Measurements from ENCODE around the gene PCDHGB6. TPM values are rescaled to one million over a fixed set of nuclear protein-coding genes. Genes with fewer than 3 reads are reported as not detected.

The PCDHGB6 gene
- total RNA-seq, 1 experiment from 2014 or later, result 1.3 TPM

Other genes starting within 250 kb of the PCDHGB6 start
- 2.6 and 3.9 TPM in 2 replicates for gene PCDHB7, start 235.4 kb upstream of the PCDHGB6 start, total RNA-seq (2014; rRNA removed; shearing (Covaris generic))
- gene PCDHB8, start 230.2 kb upstream of the PCDHGB6 start, total RNA-seq (2014; rRNA removed; shearing (Covaris generic)), result 6.7 and 8.3 TPM in 2 replicates
- 4.3 and 4.8 TPM in 2 replicates for gene PCDHB16, start 225.6 kb upstream of the PCDHGB6 start, total RNA-seq (2014; rRNA removed; shearing (Covaris generic))
- 0.40 and 1.6 TPM in 2 replicates for gene PCDHB9, start 220.9 kb upstream of the PCDHGB6 start, total RNA-seq (2014; rRNA removed; shearing (Covaris generic))
- 0.40 and 0.71 TPM in 2 replicates for gene PCDHB10, start 215.7 kb upstream of the PCDHGB6 start, total RNA-seq (2014; rRNA removed; shearing (Covaris generic))
- gene PCDHB11, start 208.4 kb upstream of the PCDHGB6 start, total RNA-seq (2014; rRNA removed; shearing (Covaris generic)), result 0.40 and 1.1 TPM in 2 replicates
- gene PCDHB12, start 199.3 kb upstream of the PCDHGB6 start, total RNA-seq (2014; rRNA removed; shearing (Covaris generic)), result 2.1 and 3.6 TPM in 2 replicates
- 1.7 and 2.1 TPM in 2 replicates for gene PCDHB13, start 194.1 kb upstream of the PCDHGB6 start, total RNA-seq (2014; rRNA removed; shearing (Covaris generic))
- 1.0 and 1.5 TPM in 2 replicates for gene PCDHB14, start 184.7 kb upstream of the PCDHGB6 start, total RNA-seq (2014; rRNA removed; shearing (Covaris generic))
- 0.21 and 0.86 TPM in 2 replicates for gene PCDHB15, start 162.6 kb upstream of the PCDHGB6 start, total RNA-seq (2014; rRNA removed; shearing (Covaris generic))
- gene SLC25A2, start 104.0 kb upstream of the PCDHGB6 start, total RNA-seq (2014; rRNA removed; shearing (Covaris generic)), result 0.11 and 1.8 TPM in 2 replicates
- gene TAF7, start 87.2 kb upstream of the PCDHGB6 start, total RNA-seq (2014; rRNA removed; shearing (Covaris generic)), result 55.5 and 57.7 TPM in 2 replicates
- gene PCDHGA1, start 77.5 kb upstream of the PCDHGB6 start, total RNA-seq (2014; rRNA removed; shearing (Covaris generic)), result 0.18 and 0.34 TPM in 2 replicates
- 0.15 and 0.74 TPM in 2 replicates for gene PCDHGA2, start 69.3 kb upstream of the PCDHGB6 start, total RNA-seq (2014; rRNA removed; shearing (Covaris generic))
- gene PCDHGA3, start 64.2 kb upstream of the PCDHGB6 start, total RNA-seq (2014; rRNA removed; shearing (Covaris generic)), result 0.57 TPM in 1 of 2 replicates, not detected in the other
- gene PCDHGB1, start 57.9 kb upstream of the PCDHGB6 start, total RNA-seq (2014; rRNA removed; shearing (Covaris generic)), result 1.4 and 1.5 TPM in 2 replicates
- 0.63 and 1.6 TPM in 2 replicates for gene PCDHGA4, start 53.0 kb upstream of the PCDHGB6 start, total RNA-seq (2014; rRNA removed; shearing (Covaris generic))
- 0.23 and 0.24 TPM in 2 replicates for gene PCDHGB2, start 48.0 kb upstream of the PCDHGB6 start, total RNA-seq (2014; rRNA removed; shearing (Covaris generic))
- 0.23 and 0.39 TPM in 2 replicates for gene PCDHGA5, start 43.9 kb upstream of the PCDHGB6 start, total RNA-seq (2014; rRNA removed; shearing (Covaris generic))
- gene PCDHGB3, start 37.8 kb upstream of the PCDHGB6 start, total RNA-seq (2014; rRNA removed; shearing (Covaris generic)), result 0.68 and 1.1 TPM in 2 replicates
- gene PCDHGA6, start 34.1 kb upstream of the PCDHGB6 start, total RNA-seq (2014; rRNA removed; shearing (Covaris generic)), result 0.24 and 0.46 TPM in 2 replicates
- gene PCDHGA7, start 25.3 kb upstream of the PCDHGB6 start, total RNA-seq (2014; rRNA removed; shearing (Covaris generic)), result 0.06 and 0.42 TPM in 2 replicates
- 0.06 and 0.09 TPM in 2 replicates for gene PCDHGB4, start 20.3 kb upstream of the PCDHGB6 start, total RNA-seq (2014; rRNA removed; shearing (Covaris generic))
- gene PCDHGA8, start 15.4 kb upstream of the PCDHGB6 start, total RNA-seq (2014; rRNA removed; shearing (Covaris generic)), result 0.06 TPM in 1 of 2 replicates, not detected in the other
- 0.09 TPM in 1 of 2 replicates, not detected in the other for gene PCDHGB5, start 10.1 kb upstream of the PCDHGB6 start, total RNA-seq (2014; rRNA removed; shearing (Covaris generic))
- 1.2 TPM in 1 of 2 replicates, not detected in the other for gene PCDHGA9, start 5.2 kb upstream of the PCDHGB6 start, total RNA-seq (2014; rRNA removed; shearing (Covaris generic))
- 0.06 and 0.30 TPM in 2 replicates for gene PCDHGA10, start 5.0 kb downstream of the PCDHGB6 start, total RNA-seq (2014; rRNA removed; shearing (Covaris generic))
- gene PCDHGB7, start 9.7 kb downstream of the PCDHGB6 start, total RNA-seq (2014; rRNA removed; shearing (Covaris generic)), result 0.06 and 0.17 TPM in 2 replicates
- 15.0 TPM in 2 replicates for gene PCDHGA11, start 13.0 kb downstream of the PCDHGB6 start, total RNA-seq (2014; rRNA removed; shearing (Covaris generic))
- gene PCDHGA12, start 22.5 kb downstream of the PCDHGB6 start, total RNA-seq (2014; rRNA removed; shearing (Covaris generic)), result not detected in 2 replicates
- gene PCDHGC3, start 67.9 kb downstream of the PCDHGB6 start, total RNA-seq (2014; rRNA removed; shearing (Covaris generic)), result 37.0 and 41.5 TPM in 2 replicates
- gene PCDHGC4, start 77.0 kb downstream of the PCDHGB6 start, total RNA-seq (2014; rRNA removed; shearing (Covaris generic)), result 0.18 and 0.23 TPM in 2 replicates
- gene PCDHGC5, start 81.1 kb downstream of the PCDHGB6 start, total RNA-seq (2014; rRNA removed; shearing (Covaris generic)), result 0.06 and 0.09 TPM in 2 replicates
- 40.7 and 43.5 TPM in 2 replicates for gene DIAPH1, start 211.0 kb downstream of the PCDHGB6 start, total RNA-seq (2014; rRNA removed; shearing (Covaris generic))
- 62.0 and 62.6 TPM in 2 replicates for gene HDAC3, start 228.8 kb downstream of the PCDHGB6 start, total RNA-seq (2014; rRNA removed; shearing (Covaris generic))
- gene RELL2, start 229.0 kb downstream of the PCDHGB6 start, total RNA-seq (2014; rRNA removed; shearing (Covaris generic)), result 2.6 and 3.4 TPM in 2 replicates
- 7.5 and 13.2 TPM in 2 replicates for gene FCHSD1, start 243.4 kb downstream of the PCDHGB6 start, total RNA-seq (2014; rRNA removed; shearing (Covaris generic))